GM12865 (cell line): ENCODE measurements around the gene GPR33.

ENCODE experiments used
- DNase-seq: peaks from one replicate; pipeline ENCODE4 v3.0.0; 2010; ENCODE audit warnings: low read depth
- H3K4me3 ChIP-seq: 2 replicates; pipeline ENCODE4 v1.5.1; 2011; ENCODE audit warnings: mild to moderate bottlenecking, low read depth, low read length, control low read depth
- CTCF ChIP-seq: IDR thresholded peaks from 2 replicates; pipeline ENCODE4 v1.5.1; 2011; ENCODE audit warnings: low read length, control low read depth, low read depth, inconsistent platforms; ENCODE audit not compliant: insufficient read depth; ENCODE audit errors: missing control alignments

Gene GPR33

GRCh38 chr14:31461545-31461944, 26.3 kb downstream of the GPR33 start:
- H3K4me3 ChIP-seq = no peak overlapping the region
- DNase-seq = no peak
- TF ChIP-seq CTCF = no peak

- DNase-seq = no peak
- peak overlapping the region; percentile 86 for H3K4me3 ChIP-seq
- no peak for TF ChIP-seq CTCF
These were observed 29.9 kb downstream of the GPR33 start for GRCh38 chr14:31457665-31458659.

- peak; percentile 96 for DNase-seq
- no peak for TF ChIP-seq CTCF
These were observed 30.8 kb downstream of the GPR33 start, which contains the start of gene DTD2 for GRCh38 chr14:31456841-31457664. Gene DTD2 (minus strand): TSS chr14:31457506. CDS start chr14:31457393, 113 bp downstream.

GRCh38 chr14:31449971-31450610, 37.7 kb downstream of the GPR33 start:
- H3K4me3 ChIP-seq = no peak overlapping the region
- DNase-seq = peak; percentile 40
- TF ChIP-seq CTCF = peak; percentile 45

More at GRCh38 chr14:31456841-31457664, 30.8 kb downstream of the GPR33 start, which contains the start of gene DTD2:
- H3K4me3 ChIP-seq = peak within 1 kb of the TSS; percentile 86

GRCh38 chr14:31449136-31449535, 38.7 kb downstream of the GPR33 start:
- DNase-seq = no peak
- no peak overlapping the region for H3K4me3 ChIP-seq
- TF ChIP-seq CTCF = no peak

GRCh38 chr14:31445703-31446102, 42.1 kb downstream of the GPR33 start:
- no peak for DNase-seq
- no peak for TF ChIP-seq CTCF
- no peak overlapping the region for H3K4me3 ChIP-seq
